ENCODE results near the gene PROC.

DNA sequence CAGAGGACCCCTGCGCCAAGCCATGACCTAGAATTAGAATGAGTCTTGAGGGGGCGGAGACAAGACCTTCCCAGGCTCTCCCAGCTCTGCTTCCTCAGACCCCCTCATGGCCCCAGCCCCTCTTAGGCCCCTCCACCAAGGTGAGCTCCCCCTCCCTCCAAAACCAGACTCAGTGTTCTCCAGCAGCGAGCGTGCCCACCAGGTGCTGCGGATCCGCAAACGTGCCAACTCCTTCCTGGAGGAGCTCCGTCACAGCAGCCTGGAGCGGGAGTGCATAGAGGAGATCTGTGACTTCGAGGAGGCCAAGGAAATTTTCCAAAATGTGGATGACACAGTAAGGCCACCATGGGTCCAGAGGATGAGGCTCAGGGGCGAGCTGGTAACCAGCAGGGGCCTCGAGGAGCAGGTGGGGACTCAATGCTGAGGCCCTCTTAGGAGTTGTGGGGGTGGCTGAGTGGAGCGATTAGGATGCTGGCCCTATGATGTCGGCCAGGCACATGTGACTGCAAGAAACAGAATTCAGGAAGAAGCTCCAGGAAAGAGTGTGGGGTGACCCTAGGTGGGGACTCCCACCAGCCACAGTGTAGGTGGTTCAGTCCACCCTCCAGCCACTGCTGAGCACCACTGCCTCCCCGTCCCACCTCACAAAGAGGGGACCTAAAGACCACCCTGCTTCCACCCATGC, 3.0 kb downstream of the PROC start:
- TF ChIP-seq TAF1 (IDR thresholded peaks at IDR 0.05; ENCODE audit: low read depth, low read length), result no peak
- no peak for TF ChIP-seq POLR2AphosphoS5 (IDR thresholded peaks at IDR 0.05; ENCODE audit: low read depth, low read length)
- TF ChIP-seq POLR2A (IDR thresholded peaks at IDR 0.05; ENCODE audit: low read depth, low read length), result no peak
- TF ChIP-seq SPI1 (IDR thresholded peaks at IDR 0.05; ENCODE audit: low read depth, low read length), result no peak
